DND-41 (cell line): ENCODE measurements around the gene PI4KA.

Experiments
- EZH2 ChIP-seq: IDR thresholded peaks from 3 replicates; pipeline ENCODE4 v1.6.1; 2012; ENCODE audit warnings: borderline replicate concordance, low read depth, mild to moderate bottlenecking, moderate library complexity, low read length, inconsistent platforms; ENCODE audit not compliant: severe bottlenecking
- TF ChIP-seq, protein P1 (sequence below): IDR thresholded peaks from 2 replicates; pipeline ENCODE4 v1.5.1; 2012; ENCODE audit warnings: borderline replicate concordance, low read length, moderate library complexity, mild to moderate bottlenecking; ENCODE audit not compliant: poor library complexity, severe bottlenecking; ENCODE audit errors: extremely low read depth

DNA sequence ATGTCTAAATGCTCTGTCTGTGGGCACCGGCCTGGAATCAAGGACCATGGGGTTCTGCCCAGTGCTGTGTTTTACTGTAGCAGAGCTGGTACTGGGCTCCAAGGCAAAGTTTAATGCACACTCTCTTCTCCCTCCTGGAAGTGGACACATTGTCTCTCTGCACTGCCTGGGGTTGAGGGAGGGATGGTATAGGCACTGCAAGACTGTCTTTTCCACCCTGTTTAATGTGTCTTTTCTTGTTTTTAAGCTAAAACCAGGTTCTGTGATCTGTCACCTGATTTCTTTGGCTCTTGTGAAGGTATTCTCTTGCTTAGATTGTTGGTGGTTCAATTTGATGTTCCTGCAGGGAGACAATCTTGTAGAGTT lies 194.0 kb downstream of the PI4KA start:
- TF ChIP-seq EZH2, result no peak
- TF ChIP-seq, protein P1, sequence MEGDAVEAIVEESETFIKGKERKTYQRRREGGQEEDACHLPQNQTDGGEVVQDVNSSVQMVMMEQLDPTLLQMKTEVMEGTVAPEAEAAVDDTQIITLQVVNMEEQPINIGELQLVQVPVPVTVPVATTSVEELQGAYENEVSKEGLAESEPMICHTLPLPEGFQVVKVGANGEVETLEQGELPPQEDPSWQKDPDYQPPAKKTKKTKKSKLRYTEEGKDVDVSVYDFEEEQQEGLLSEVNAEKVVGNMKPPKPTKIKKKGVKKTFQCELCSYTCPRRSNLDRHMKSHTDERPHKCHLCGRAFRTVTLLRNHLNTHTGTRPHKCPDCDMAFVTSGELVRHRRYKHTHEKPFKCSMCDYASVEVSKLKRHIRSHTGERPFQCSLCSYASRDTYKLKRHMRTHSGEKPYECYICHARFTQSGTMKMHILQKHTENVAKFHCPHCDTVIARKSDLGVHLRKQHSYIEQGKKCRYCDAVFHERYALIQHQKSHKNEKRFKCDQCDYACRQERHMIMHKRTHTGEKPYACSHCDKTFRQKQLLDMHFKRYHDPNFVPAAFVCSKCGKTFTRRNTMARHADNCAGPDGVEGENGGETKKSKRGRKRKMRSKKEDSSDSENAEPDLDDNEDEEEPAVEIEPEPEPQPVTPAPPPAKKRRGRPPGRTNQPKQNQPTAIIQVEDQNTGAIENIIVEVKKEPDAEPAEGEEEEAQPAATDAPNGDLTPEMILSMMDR, result no peak
